IMR-90 (cell line): ENCODE data around the gene GAB1. TPM values are rescaled to one million over a fixed set of nuclear protein-coding genes. Genes with fewer than 3 reads are reported as not detected.

Experiments
- ATAC-seq: fragments of 200-7000 bp; cut with Tn5 transposase; 2 replicates; pipeline ENCODE4 v1.9.1; 2020; ENCODE audit warnings: low read depth, mild to moderate bottlenecking, moderate library complexity
- BruUV-seq: library from RNA; stranded (reverse); fragments of 400-500 nt; replicated peaks from 2 replicates; lab custom pipeline; 2021; lab: Mats Ljungman, UMichigan
- CTCF ChIA-PET: fragments of 300-600 bp; formaldehyde crosslinking; extraction: SDS; loops from one replicate; lab custom pipeline; 2021; ENCODE audit warnings: antibody characterized with exemption; lab: Yijun Ruan, JAX
- POLR2A ChIA-PET: fragments of 300-600 bp; sonication (Branson Sonifier 250); formaldehyde crosslinking; loops from one replicate; lab custom pipeline; 2022; ENCODE audit warnings: antibody characterized with exemption; ENCODE audit not compliant: unreplicated experiment; lab: Charles Lee
- DNase-seq: peaks from one replicate; pipeline ENCODE4 v3.0.0; 2013
- H2AFZ ChIP-seq: replicated peaks from 2 replicates; pipeline ENCODE3; 2013; ENCODE audit warnings: low read length, mild to moderate bottlenecking; ENCODE audit not compliant: poor library complexity
- H2AK5ac ChIP-seq: 2 replicates; pipeline ENCODE4 v1.6.1; 2013; ENCODE audit warnings: low read depth, low read length, inconsistent platforms
- H2AK9ac ChIP-seq: replicated peaks from 2 replicates; pipeline ENCODE3; 2013; ENCODE audit warnings: mild to moderate bottlenecking, low read depth, low read length, moderate library complexity; ENCODE audit not compliant: poor library complexity
- H2BK120ac ChIP-seq: 2 replicates; pipeline ENCODE4 v1.6.1; 2013; ENCODE audit warnings: low read depth, low read length, inconsistent platforms
- H2BK15ac ChIP-seq: 3 replicates; pipeline ENCODE4 v1.6.1; 2013; ENCODE audit warnings: low read depth, low read length, inconsistent platforms
- H2BK20ac ChIP-seq: 2 replicates; pipeline ENCODE4 v1.6.1; 2013; ENCODE audit warnings: low read depth, mild to moderate bottlenecking, inconsistent platforms, low read length, moderate library complexity
- H2BK5ac ChIP-seq: 2 replicates; pipeline ENCODE4 v1.6.1; 2013; ENCODE audit warnings: mild to moderate bottlenecking, low read depth, low read length, inconsistent platforms; ENCODE audit not compliant: poor library complexity, severe bottlenecking
- H3K14ac ChIP-seq: replicated peaks from 2 replicates; pipeline ENCODE4 v1.6.1; 2013; ENCODE audit warnings: low read depth, low read length, inconsistent platforms
- H3K18ac ChIP-seq: 2 replicates; pipeline ENCODE4 v1.6.1; 2013; ENCODE audit warnings: low read depth, low read length, control low read depth
- H3K23ac ChIP-seq: 2 replicates; pipeline ENCODE4 v1.6.1; 2013; ENCODE audit warnings: low read depth, low read length, inconsistent platforms
- H3K27ac ChIP-seq: 2 replicates; pipeline ENCODE4 v1.5.1; 2013; ENCODE audit warnings: mild to moderate bottlenecking, control low read depth, low read length; ENCODE audit not compliant: insufficient read depth
- H3K27me3 ChIP-seq: 2 replicates; pipeline ENCODE4 v1.6.1; 2013; ENCODE audit warnings: low read length; ENCODE audit not compliant: control insufficient read depth, insufficient read depth
- H3K36me3 ChIP-seq: 2 replicates; pipeline ENCODE4 v1.6.1; 2013; ENCODE audit warnings: low read length, mixed read lengths; ENCODE audit not compliant: control insufficient read depth, insufficient read depth
- H3K4ac ChIP-seq: 2 replicates; pipeline ENCODE4 v1.6.1; 2013; ENCODE audit warnings: low read depth, low read length, inconsistent platforms
- H3K4me1 ChIP-seq: 2 replicates; pipeline ENCODE4 v1.6.1; 2013; ENCODE audit warnings: low read length, mixed read lengths; ENCODE audit not compliant: control insufficient read depth, insufficient read depth
- H3K4me2 ChIP-seq: 2 replicates; pipeline ENCODE4 v1.6.1; 2013; ENCODE audit warnings: low read depth, mild to moderate bottlenecking, control low read depth, low read length, moderate library complexity
- H3K4me3 ChIP-seq: 2 replicates; pipeline ENCODE4 v1.5.1; 2013; ENCODE audit warnings: low read depth, mild to moderate bottlenecking, control low read depth, low read length, moderate library complexity; ENCODE audit not compliant: insufficient read depth
- H3K56ac ChIP-seq: 2 replicates; pipeline ENCODE4 v1.6.1; 2013; ENCODE audit warnings: low read length, inconsistent platforms; ENCODE audit not compliant: insufficient read depth; ENCODE audit errors: extremely low read depth
- H3K79me1 ChIP-seq, 2 experiments: 2 replicates each; pipeline ENCODE4 v1.6.1; 2013; ENCODE audit warnings: low read length in 2 of 2, inconsistent platforms in 1 of 2, low read depth in 1 of 2
- H3K9ac ChIP-seq: 2 replicates; pipeline ENCODE4 v1.6.1; 2013; ENCODE audit warnings: low read depth, low read length, control low read depth
- H3K9me1 ChIP-seq: 2 replicates; pipeline ENCODE4 v1.6.1; 2013; ENCODE audit warnings: low read length, inconsistent platforms; ENCODE audit not compliant: insufficient read depth
- H3K9me3 ChIP-seq: 2 replicates; pipeline ENCODE4 v1.6.1; 2013; ENCODE audit warnings: low read length; ENCODE audit not compliant: control insufficient read depth, insufficient read depth
- H4K20me1 ChIP-seq: 2 replicates; pipeline ENCODE4 v1.6.1; 2013; ENCODE audit warnings: low read length, inconsistent platforms; ENCODE audit not compliant: insufficient read depth
- H4K5ac ChIP-seq: 2 replicates; pipeline ENCODE4 v1.6.1; 2013; ENCODE audit warnings: mild to moderate bottlenecking, low read depth, low read length, control low read depth
- H4K8ac ChIP-seq, 2 experiments: 2 replicates each; pipeline ENCODE4 v1.6.1; 2013; ENCODE audit warnings: low read depth in 2 of 2, low read length in 2 of 2, control low read depth in 1 of 2, inconsistent platforms in 1 of 2
- H4K91ac ChIP-seq: 2 replicates; pipeline ENCODE4 v1.6.1; 2013; ENCODE audit warnings: low read depth, low read length, inconsistent platforms; ENCODE audit not compliant: insufficient read depth
- FOS ChIP-seq: fragments of 150-350 bp; IDR thresholded peaks from 2 replicates; pipeline ENCODE4 v1.6.1; 2016; ENCODE audit warnings: low read depth, low read length
- MAFK ChIP-seq: IDR thresholded peaks from 2 replicates; pipeline ENCODE4 v1.6.1; 2012; ENCODE audit warnings: low read depth, low read length, improper control_type of control experiment
- MAZ ChIP-seq: IDR thresholded peaks from 2 replicates; pipeline ENCODE4 v1.6.1; 2012; ENCODE audit warnings: low read depth, mild to moderate bottlenecking, low read length, improper control_type of control experiment, moderate library complexity, borderline replicate concordance
- RAD21 ChIP-seq: IDR thresholded peaks from 2 replicates; pipeline ENCODE4 v1.6.1; 2012; ENCODE audit warnings: low read length, improper control_type of control experiment
- RCOR1 ChIP-seq: IDR thresholded peaks from 2 replicates; pipeline ENCODE4 v1.6.1; 2012; ENCODE audit warnings: mild to moderate bottlenecking, low read length, improper control_type of control experiment; ENCODE audit not compliant: insufficient replicate concordance
- WGBS, 2 experiments: methylation state at CpG; one replicate each; pipeline versions ENCODE4 v1.1.5 to v1.1.7; 2013; ENCODE audit warnings: missing lambda C conversion rate in 2 of 2; ENCODE audit not compliant: insufficient read length in 1 of 2; ENCODE audit errors: extremely low coverage in 2 of 2; 5-methylcytosine and 5-hydroxymethylcytosine counted together
- dilution Hi-C: fragments of 300-500 bp; cut with HindIII; formaldehyde crosslinking; loops from one replicate; pipeline ENCODE4 v1.14.3; 2018; ENCODE audit warnings: low sequenced_read_pairs; ENCODE audit not compliant: unreplicated experiment
- in situ Hi-C: fragments of 300-500 bp; cut with MboI; formaldehyde crosslinking; loops from 3 replicates; pipeline ENCODE4 v1.14.3; 2019; ENCODE audit warnings: low sequenced_read_pairs, inconsistent platforms, mixed read lengths
- intact Hi-C: fragments of 100-400 bp; cut with micrococcal nuclease; formaldehyde crosslinking; loops from 2 replicates; pipeline ENCODE4 v1.10.0; 2022
- polyA plus RNA-seq, 3 experiments: library from polyadenylated mRNA; depleted of rRNA; stranded (reverse); fragments of >200 nt; gene quantifications; 2 replicates each; pipeline ENCODE4 v1.2.3, GENCODE V29; 2012; ENCODE audit warnings: low replicate concordance in 1 of 3
- total RNA-seq: library from RNA; depleted of rRNA; stranded (reverse); fragments of >200 nt; gene quantifications from 2 replicates; pipeline ENCODE4 v1.2.3, GENCODE V29; 2012

Gene GAB1
- total and polyA plus RNA-seq, 2 of the 4 experiments (the other 2 are of a cell fraction), result 2.8 to 12.0 TPM

- H3K14ac ChIP-seq, result no peak overlapping the region
- H2AK5ac ChIP-seq, result no peak overlapping the region
- H2BK15ac ChIP-seq, result no peak overlapping the region
- H4K5ac ChIP-seq, result no peak overlapping the region
- H3K36me3 ChIP-seq, result peaks cover 5% of the 10 kb centered on the region; the same call in 1 of the 2 replicates
- in situ Hi-C loops (no loop called here), dilution Hi-C loops (no loop called here), intact Hi-C loops (no loop called here)
- no peak overlapping the region for H3K23ac ChIP-seq
- no peak overlapping the region for H4K91ac ChIP-seq
- TF ChIP-seq RAD21, result no peak
- no peak for TF ChIP-seq RCOR1
- no peak for TF ChIP-seq MAZ
- no peak for TF ChIP-seq MAFK
- no peak for TF ChIP-seq FOS
- no peaks in the 10 kb centered on the region for H3K9me3 ChIP-seq
- no peak overlapping the region for H3K4me3 ChIP-seq
- POLR2A ChIA-PET, result no interaction called here
- no peaks in the 10 kb centered on the region for H4K20me1 ChIP-seq
- H2BK5ac ChIP-seq, result no peak overlapping the region
- H2BK120ac ChIP-seq, result no peak overlapping the region
- CTCF ChIA-PET, result no interaction called here
- H3K4me1 ChIP-seq, result peaks cover 1% of the 10 kb centered on the region; the same call in 1 of the 2 replicates
- BruUV-seq, result no TSS peak
- ATAC-seq (no peak), DNase-seq (no peak)
- no peaks in the 10 kb centered on the region for H3K79me1 ChIP-seq
- no peaks in the 10 kb centered on the region for H3K27me3 ChIP-seq
- no peaks in the 10 kb centered on the region for H3K9me1 ChIP-seq
- no CpG with 5 or more reads among the region's 12 CpGs for WGBS, 2 experiments
- H3K4ac ChIP-seq, result no peak overlapping the region
- H3K4me2 ChIP-seq, result no peak overlapping the region
- H3K9ac ChIP-seq, result no peak overlapping the region
- H3K27ac ChIP-seq, result no peak overlapping the region
- H3K56ac ChIP-seq, result no peak overlapping the region
- no peak overlapping the region for H4K8ac ChIP-seq
- H3K18ac ChIP-seq, result no peak overlapping the region
- H2AFZ ChIP-seq, result no peak overlapping the region
- no peak overlapping the region for H2BK20ac ChIP-seq
- no peak overlapping the region for H2AK9ac ChIP-seq
These were observed 81.2 kb downstream of the GAB1 start for GRCh38 chr4:143417679-143418403.
